WTC11 (cell line): ENCODE data around the gene ZNF366. TPM values are rescaled to one million over a fixed set of nuclear protein-coding genes. Genes with fewer than 3 reads are reported as not detected.

Experiments used
- ATAC-seq: fragments of 200-7000 bp; cut with Tn5 transposase; 2 replicates; pipeline ENCODE4 v1.10.0; 2021; ENCODE audit warnings: mild to moderate bottlenecking, moderate library complexity
- CTCF ChIA-PET: fragments of 300-600 bp; sonication (Branson Sonifier 250); formaldehyde crosslinking; loops from one replicate; lab custom pipeline; 2021; ENCODE audit warnings: antibody characterized with exemption; lab: Charles Lee
- POLR2A ChIA-PET: fragments of 350-600 bp; sonication (Branson Sonifier 250); formaldehyde crosslinking; loops from one replicate; lab custom pipeline; 2021; ENCODE audit warnings: antibody characterized with exemption; lab: Charles Lee
- DNase-seq: peaks from one replicate; pipeline ENCODE4 v3.0.0; 2021; ENCODE audit warnings: low spot score
- H3K27ac Mint-ChIP-seq: 2 replicates; pipeline ENCODE4 v1.8.0; 2021; ENCODE audit warnings: mixed read lengths
- H3K27me3 Mint-ChIP-seq: 2 replicates; pipeline ENCODE4 v1.8.0; 2021; ENCODE audit warnings: low read depth, mild to moderate bottlenecking, moderate library complexity, mixed read lengths
- H3K36me3 Mint-ChIP-seq: 2 replicates; pipeline ENCODE4 v1.8.0; 2021; ENCODE audit warnings: mixed read lengths
- H3K4me1 Mint-ChIP-seq: 2 replicates; pipeline ENCODE4 v1.8.0; 2022; ENCODE audit warnings: mixed read lengths
- H3K4me3 Mint-ChIP-seq: 2 replicates; pipeline ENCODE4 v1.8.0; 2021; ENCODE audit warnings: mild to moderate bottlenecking, moderate library complexity, mixed read lengths
- H3K9me3 Mint-ChIP-seq: 2 replicates; pipeline ENCODE4 v1.8.0; 2021; ENCODE audit warnings: mixed read lengths
- ATF1 ChIP-seq: sonication (generic); formaldehyde crosslinking; IDR thresholded peaks from 2 replicates; pipeline ENCODE4 v1.8.1; 2023; ENCODE audit warnings: mild to moderate bottlenecking, moderate library complexity, missing genetic modification reagents
- GABPB1 ChIP-seq: sonication (generic); formaldehyde crosslinking; IDR thresholded peaks from 2 replicates; pipeline ENCODE4 v1.8.1; 2023; ENCODE audit warnings: mild to moderate bottlenecking, missing genetic modification reagents
- JAZF1 ChIP-seq: fragments of 250-450 bp; sonication (Bioruptor Pico); IDR thresholded peaks from 2 replicates; pipeline ENCODE4 v1.9.0; 2021; ENCODE audit warnings: moderate library complexity, mild to moderate bottlenecking, inconsistent platforms
- JUN ChIP-seq: sonication (generic); formaldehyde crosslinking; IDR thresholded peaks from 2 replicates; pipeline ENCODE4 v1.8.0; 2023; ENCODE audit warnings: mild to moderate bottlenecking, missing genetic modification reagents
- KAT7 ChIP-seq: sonication (generic); formaldehyde crosslinking; IDR thresholded peaks from 2 replicates; pipeline ENCODE4 v1.8.1; 2023; ENCODE audit warnings: missing genetic modification reagents, mild to moderate bottlenecking, borderline replicate concordance
- MXD4 ChIP-seq: fragments of 250-450 bp; sonication (Bioruptor Pico); IDR thresholded peaks from 2 replicates; pipeline ENCODE4 v1.8.0; 2021; ENCODE audit warnings: mild to moderate bottlenecking, moderate library complexity, borderline replicate concordance
- MYBL2 ChIP-seq: sonication (generic); formaldehyde crosslinking; IDR thresholded peaks from 2 replicates; pipeline ENCODE4 v1.8.1; 2023; ENCODE audit warnings: mild to moderate bottlenecking, moderate library complexity, missing genetic modification reagents
- NR1H2 ChIP-seq: sonication (generic); formaldehyde crosslinking; IDR thresholded peaks from 2 replicates; pipeline ENCODE4 v1.9.0; 2021; ENCODE audit warnings: mild to moderate bottlenecking, moderate library complexity, missing genetic modification reagents
- SMAD4 ChIP-seq: sonication (generic); formaldehyde crosslinking; IDR thresholded peaks from 2 replicates; pipeline ENCODE4 v1.8.0; 2022; ENCODE audit warnings: mild to moderate bottlenecking, missing genetic modification reagents
- SP1 ChIP-seq: sonication (generic); formaldehyde crosslinking; conservative IDR thresholded peaks from 2 replicates; pipeline ENCODE4 v1.8.1; 2022; ENCODE audit warnings: missing genetic modification reagents
- TEAD1 ChIP-seq: sonication (generic); formaldehyde crosslinking; IDR thresholded peaks from 2 replicates; pipeline ENCODE4 v1.8.0; 2022; ENCODE audit warnings: mild to moderate bottlenecking, missing genetic modification reagents
- USF2 ChIP-seq: sonication (generic); formaldehyde crosslinking; IDR thresholded peaks from 2 replicates; pipeline ENCODE4 v1.8.1; 2023; ENCODE audit warnings: mild to moderate bottlenecking, missing genetic modification reagents, moderate library complexity
- ZNF671 ChIP-seq: fragments of 250-450 bp; sonication (Bioruptor Pico); IDR thresholded peaks from 2 replicates; pipeline ENCODE4 v1.8.0; 2021; ENCODE audit warnings: mild to moderate bottlenecking
- total RNA-seq: library from RNA; stranded (reverse); gene quantifications from 3 replicates; pipeline ENCODE4 v1.2.3, GENCODE V29; 2021
- TF ChIP-seq, protein P1 (sequence below): sonication (generic); formaldehyde crosslinking; IDR thresholded peaks from 2 replicates; pipeline ENCODE4 v1.8.1; 2023; ENCODE audit warnings: mild to moderate bottlenecking, missing genetic modification reagents, borderline replicate concordance
- TF ChIP-seq, protein P2 (sequence below): fragments of 250-450 bp; sonication (Bioruptor Pico); IDR thresholded peaks from 2 replicates; pipeline ENCODE4 v2.1.2; 2022; ENCODE audit warnings: mild to moderate bottlenecking, moderate library complexity
- TF ChIP-seq, protein P3 (sequence below): sonication (generic); formaldehyde crosslinking; IDR thresholded peaks from 2 replicates; pipeline ENCODE4 v1.8.0; 2023; ENCODE audit warnings: missing genetic modification reagents
- TF ChIP-seq, protein P4 (sequence below): sonication (generic); formaldehyde crosslinking; IDR thresholded peaks from 2 replicates; pipeline ENCODE4 v1.8.0; 2023; ENCODE audit warnings: missing genetic modification reagents, mild to moderate bottlenecking, borderline replicate concordance
- TF ChIP-seq, protein P5 (sequence below): sonication (generic); formaldehyde crosslinking; IDR thresholded peaks from 2 replicates; pipeline ENCODE4 v1.8.1; 2022; ENCODE audit warnings: mild to moderate bottlenecking, missing genetic modification reagents, moderate library complexity, borderline replicate concordance

The ZNF366 gene
- total RNA-seq, 1 experiment from 2014 or later, result not detected

- ChIA-PET CTCF (no interaction called here), POLR2A (no interaction called here)
- Mint-ChIP-seq H3K27ac (no peak overlapping the region), H3K9me3 (0 out of 2 replicates have a peak, but pooled peaks cover 3% of the 10 kb centered on the region), H3K4me1 (no peaks in the 10 kb centered on the region), H3K4me3 (no peak overlapping the region), H3K27me3 (no peaks in the 10 kb centered on the region), H3K36me3 (no peaks in the 10 kb centered on the region)
- ATAC-seq (no peak), DNase-seq (no peak)
- TF ChIP-seq ZNF671 (CRISPR knock-in tag), result no peak
- no peak for TF ChIP-seq JAZF1 (CRISPR knock-in tag)
- TF ChIP-seq GABPB1 (CRISPR knock-in tag), result no peak
These were observed 41.3 kb downstream of the ZNF366 start for GRCh38 chr5:72465601-72466563.

DNA sequence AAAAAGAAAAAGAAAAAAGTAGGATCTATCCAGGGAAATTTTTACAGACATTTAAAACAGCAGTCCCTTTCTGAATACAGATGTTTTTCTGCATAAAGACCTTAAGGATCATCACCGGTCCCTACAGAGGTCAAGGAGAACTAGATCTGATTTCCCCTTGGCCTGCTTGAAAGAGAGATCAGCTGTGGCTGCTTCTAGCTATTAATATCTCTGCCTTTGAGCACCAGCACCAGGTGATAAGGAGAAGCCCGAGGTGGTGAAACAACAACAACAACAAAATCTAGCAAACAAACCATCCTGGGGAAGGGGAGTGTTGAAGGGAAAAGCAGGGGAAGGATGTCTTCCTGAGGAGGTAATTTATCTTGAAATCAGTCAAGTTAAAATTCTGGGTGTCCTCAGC is 42.1 kb downstream of the ZNF366 start:
- DNase-seq, result no peak
- H3K4me3 Mint-ChIP-seq, result no peak overlapping the region
- H3K4me1 Mint-ChIP-seq, result no peaks in the 10 kb centered on the region
- TF ChIP-seq, protein P1, sequence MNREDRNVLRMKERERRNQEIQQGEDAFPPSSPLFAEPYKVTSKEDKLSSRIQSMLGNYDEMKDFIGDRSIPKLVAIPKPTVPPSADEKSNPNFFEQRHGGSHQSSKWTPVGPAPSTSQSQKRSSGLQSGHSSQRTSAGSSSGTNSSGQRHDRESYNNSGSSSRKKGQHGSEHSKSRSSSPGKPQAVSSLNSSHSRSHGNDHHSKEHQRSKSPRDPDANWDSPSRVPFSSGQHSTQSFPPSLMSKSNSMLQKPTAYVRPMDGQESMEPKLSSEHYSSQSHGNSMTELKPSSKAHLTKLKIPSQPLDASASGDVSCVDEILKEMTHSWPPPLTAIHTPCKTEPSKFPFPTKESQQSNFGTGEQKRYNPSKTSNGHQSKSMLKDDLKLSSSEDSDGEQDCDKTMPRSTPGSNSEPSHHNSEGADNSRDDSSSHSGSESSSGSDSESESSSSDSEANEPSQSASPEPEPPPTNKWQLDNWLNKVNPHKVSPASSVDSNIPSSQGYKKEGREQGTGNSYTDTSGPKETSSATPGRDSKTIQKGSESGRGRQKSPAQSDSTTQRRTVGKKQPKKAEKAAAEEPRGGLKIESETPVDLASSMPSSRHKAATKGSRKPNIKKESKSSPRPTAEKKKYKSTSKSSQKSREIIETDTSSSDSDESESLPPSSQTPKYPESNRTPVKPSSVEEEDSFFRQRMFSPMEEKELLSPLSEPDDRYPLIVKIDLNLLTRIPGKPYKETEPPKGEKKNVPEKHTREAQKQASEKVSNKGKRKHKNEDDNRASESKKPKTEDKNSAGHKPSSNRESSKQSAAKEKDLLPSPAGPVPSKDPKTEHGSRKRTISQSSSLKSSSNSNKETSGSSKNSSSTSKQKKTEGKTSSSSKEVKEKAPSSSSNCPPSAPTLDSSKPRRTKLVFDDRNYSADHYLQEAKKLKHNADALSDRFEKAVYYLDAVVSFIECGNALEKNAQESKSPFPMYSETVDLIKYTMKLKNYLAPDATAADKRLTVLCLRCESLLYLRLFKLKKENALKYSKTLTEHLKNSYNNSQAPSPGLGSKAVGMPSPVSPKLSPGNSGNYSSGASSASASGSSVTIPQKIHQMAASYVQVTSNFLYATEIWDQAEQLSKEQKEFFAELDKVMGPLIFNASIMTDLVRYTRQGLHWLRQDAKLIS (CRISPR knock-in tag), result no peak
- TF ChIP-seq, protein P2, sequence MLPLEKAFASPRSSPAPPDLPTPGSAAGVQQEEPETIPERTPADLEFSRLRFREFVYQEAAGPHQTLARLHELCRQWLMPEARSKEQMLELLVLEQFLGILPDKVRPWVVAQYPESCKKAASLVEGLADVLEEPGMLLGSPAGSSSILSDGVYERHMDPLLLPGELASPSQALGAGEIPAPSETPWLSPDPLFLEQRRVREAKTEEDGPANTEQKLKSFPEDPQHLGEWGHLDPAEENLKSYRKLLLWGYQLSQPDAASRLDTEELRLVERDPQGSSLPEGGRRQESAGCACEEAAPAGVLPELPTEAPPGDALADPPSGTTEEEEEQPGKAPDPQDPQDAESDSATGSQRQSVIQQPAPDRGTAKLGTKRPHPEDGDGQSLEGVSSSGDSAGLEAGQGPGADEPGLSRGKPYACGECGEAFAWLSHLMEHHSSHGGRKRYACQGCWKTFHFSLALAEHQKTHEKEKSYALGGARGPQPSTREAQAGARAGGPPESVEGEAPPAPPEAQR (CRISPR knock-in tag), result no peak
- TF ChIP-seq SP1 (CRISPR knock-in tag) (no peak), KAT7 (CRISPR knock-in tag) (no peak), ATF1 (CRISPR knock-in tag) (no peak), JUN (CRISPR knock-in tag) (no peak)
- TF ChIP-seq, protein P3, sequence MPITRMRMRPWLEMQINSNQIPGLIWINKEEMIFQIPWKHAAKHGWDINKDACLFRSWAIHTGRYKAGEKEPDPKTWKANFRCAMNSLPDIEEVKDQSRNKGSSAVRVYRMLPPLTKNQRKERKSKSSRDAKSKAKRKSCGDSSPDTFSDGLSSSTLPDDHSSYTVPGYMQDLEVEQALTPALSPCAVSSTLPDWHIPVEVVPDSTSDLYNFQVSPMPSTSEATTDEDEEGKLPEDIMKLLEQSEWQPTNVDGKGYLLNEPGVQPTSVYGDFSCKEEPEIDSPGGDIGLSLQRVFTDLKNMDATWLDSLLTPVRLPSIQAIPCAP (CRISPR knock-in tag), result no peak
- TF ChIP-seq, all 79 proteins: peak for 0
- CTCF ChIA-PET, result no interaction called here
- Mint-ChIP-seq H3K27me3 (no peaks in the 10 kb centered on the region), H3K9me3 (no peaks in the 10 kb centered on the region), H3K36me3 (no peaks in the 10 kb centered on the region), H3K27ac (no peak overlapping the region)
- no peak for ATAC-seq
- POLR2A ChIA-PET, result no interaction called here

- Mint-ChIP-seq H3K4me1 (no peaks in the 10 kb centered on the region), H3K9me3 (no peaks in the 10 kb centered on the region), H3K4me3 (no peak overlapping the region), H3K36me3 (no peaks in the 10 kb centered on the region), H3K27me3 (no peaks in the 10 kb centered on the region), H3K27ac (no peak overlapping the region)
- DNase-seq, result no peak
- POLR2A ChIA-PET, result no interaction called here
- ATAC-seq, result no peak
- CTCF ChIA-PET, result interaction anchor here (1.0 to 2.0 kb wide), 13 partner anchors 9 to 147 kb away, joined by 3 to 13 read pairs (median 4); no protein-coding TSS in a partner anchor
- TF ChIP-seq, protein P4, sequence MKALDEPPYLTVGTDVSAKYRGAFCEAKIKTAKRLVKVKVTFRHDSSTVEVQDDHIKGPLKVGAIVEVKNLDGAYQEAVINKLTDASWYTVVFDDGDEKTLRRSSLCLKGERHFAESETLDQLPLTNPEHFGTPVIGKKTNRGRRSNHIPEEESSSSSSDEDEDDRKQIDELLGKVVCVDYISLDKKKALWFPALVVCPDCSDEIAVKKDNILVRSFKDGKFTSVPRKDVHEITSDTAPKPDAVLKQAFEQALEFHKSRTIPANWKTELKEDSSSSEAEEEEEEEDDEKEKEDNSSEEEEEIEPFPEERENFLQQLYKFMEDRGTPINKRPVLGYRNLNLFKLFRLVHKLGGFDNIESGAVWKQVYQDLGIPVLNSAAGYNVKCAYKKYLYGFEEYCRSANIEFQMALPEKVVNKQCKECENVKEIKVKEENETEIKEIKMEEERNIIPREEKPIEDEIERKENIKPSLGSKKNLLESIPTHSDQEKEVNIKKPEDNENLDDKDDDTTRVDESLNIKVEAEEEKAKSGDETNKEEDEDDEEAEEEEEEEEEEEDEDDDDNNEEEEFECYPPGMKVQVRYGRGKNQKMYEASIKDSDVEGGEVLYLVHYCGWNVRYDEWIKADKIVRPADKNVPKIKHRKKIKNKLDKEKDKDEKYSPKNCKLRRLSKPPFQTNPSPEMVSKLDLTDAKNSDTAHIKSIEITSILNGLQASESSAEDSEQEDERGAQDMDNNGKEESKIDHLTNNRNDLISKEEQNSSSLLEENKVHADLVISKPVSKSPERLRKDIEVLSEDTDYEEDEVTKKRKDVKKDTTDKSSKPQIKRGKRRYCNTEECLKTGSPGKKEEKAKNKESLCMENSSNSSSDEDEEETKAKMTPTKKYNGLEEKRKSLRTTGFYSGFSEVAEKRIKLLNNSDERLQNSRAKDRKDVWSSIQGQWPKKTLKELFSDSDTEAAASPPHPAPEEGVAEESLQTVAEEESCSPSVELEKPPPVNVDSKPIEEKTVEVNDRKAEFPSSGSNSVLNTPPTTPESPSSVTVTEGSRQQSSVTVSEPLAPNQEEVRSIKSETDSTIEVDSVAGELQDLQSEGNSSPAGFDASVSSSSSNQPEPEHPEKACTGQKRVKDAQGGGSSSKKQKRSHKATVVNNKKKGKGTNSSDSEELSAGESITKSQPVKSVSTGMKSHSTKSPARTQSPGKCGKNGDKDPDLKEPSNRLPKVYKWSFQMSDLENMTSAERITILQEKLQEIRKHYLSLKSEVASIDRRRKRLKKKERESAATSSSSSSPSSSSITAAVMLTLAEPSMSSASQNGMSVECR (CRISPR knock-in tag), result no peak
- TF ChIP-seq MXD4 (no peak), MYBL2 (CRISPR knock-in tag) (no peak), NR1H2 (no peak), USF2 (CRISPR knock-in tag) (no peak), TEAD1 (CRISPR knock-in tag) (no peak), JAZF1 (CRISPR knock-in tag) (no peak), SMAD4 (CRISPR knock-in tag) (no peak)
- TF ChIP-seq, protein P5, sequence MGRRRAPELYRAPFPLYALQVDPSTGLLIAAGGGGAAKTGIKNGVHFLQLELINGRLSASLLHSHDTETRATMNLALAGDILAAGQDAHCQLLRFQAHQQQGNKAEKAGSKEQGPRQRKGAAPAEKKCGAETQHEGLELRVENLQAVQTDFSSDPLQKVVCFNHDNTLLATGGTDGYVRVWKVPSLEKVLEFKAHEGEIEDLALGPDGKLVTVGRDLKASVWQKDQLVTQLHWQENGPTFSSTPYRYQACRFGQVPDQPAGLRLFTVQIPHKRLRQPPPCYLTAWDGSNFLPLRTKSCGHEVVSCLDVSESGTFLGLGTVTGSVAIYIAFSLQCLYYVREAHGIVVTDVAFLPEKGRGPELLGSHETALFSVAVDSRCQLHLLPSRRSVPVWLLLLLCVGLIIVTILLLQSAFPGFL (CRISPR knock-in tag), result no peak
These were observed 43.1 kb downstream of the ZNF366 start for GRCh38 chr5:72464071-72464470.
